CD4-positive, alpha-beta T cell treated with Interleukin-17A for 4 hours (primary cell): ENCODE data around the gene KIF19.
A peak's percentile ranks its signal among the peaks of the same experiment; 100 is the strongest.

Experiments
- DNase-seq: peaks from one replicate; pipeline ENCODE4 v3.0.0-alpha.2; 2020; ENCODE audit warnings: mixed read lengths

The KIF19 gene

DNA sequence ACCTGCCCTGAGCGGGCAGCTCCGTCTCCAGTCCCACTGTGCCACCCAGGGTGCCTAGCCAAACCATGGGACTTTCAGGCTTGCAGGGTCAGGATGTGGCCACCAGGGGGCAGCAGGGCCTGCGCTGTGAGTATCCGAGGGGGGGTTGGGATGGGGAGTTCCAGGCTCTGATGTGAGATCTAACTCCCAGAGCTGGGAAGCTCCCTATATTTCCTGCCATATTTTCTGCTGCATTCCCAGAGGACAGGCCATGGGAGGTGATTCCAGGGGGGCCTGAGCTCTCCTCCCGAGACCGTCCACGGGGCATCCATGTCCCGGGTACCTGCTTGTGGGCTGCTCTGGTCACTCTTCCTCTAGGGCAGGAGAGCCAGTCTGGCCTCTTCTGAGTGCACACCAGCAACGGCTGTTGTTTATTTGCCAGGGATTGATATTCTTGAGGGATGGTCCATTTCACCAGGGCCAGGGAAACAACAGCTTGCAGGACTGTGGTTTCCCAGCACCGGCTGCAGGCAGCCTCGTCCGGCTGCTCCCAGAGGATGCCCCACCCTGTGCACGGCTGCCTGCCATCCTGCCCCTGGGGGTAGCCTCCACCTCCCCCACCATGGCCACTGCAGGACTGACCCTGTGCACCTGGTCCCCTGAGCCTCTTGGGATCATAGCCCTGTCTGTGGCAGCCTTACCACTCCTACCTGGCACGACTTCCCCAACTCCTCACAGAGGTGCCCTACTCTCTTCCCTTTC lies 42.5 kb downstream of the KIF19 start:
- peak; percentile 85 for DNase-seq

DNA sequence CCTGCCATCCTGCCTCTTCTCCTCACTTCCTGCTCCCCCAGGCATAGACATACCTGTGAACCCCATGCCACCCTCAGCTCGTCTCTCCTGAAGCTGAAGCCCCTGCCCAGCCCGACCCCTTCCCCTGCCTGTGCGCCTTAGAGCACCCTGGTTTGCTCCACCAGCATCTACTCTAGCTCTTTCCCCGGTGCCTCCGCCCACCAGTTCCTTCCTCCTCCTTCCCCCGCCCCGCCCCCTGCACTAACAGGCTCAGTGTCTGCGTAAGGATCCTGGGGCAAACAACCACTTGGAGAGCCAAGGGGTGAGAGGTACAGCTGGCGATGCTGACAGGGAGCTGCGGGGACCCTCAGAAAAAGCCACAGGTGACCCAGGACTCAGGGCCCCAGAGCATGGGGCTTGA lies 43.2 kb downstream of the KIF19 start:
- peak; percentile 80 for DNase-seq

DNA sequence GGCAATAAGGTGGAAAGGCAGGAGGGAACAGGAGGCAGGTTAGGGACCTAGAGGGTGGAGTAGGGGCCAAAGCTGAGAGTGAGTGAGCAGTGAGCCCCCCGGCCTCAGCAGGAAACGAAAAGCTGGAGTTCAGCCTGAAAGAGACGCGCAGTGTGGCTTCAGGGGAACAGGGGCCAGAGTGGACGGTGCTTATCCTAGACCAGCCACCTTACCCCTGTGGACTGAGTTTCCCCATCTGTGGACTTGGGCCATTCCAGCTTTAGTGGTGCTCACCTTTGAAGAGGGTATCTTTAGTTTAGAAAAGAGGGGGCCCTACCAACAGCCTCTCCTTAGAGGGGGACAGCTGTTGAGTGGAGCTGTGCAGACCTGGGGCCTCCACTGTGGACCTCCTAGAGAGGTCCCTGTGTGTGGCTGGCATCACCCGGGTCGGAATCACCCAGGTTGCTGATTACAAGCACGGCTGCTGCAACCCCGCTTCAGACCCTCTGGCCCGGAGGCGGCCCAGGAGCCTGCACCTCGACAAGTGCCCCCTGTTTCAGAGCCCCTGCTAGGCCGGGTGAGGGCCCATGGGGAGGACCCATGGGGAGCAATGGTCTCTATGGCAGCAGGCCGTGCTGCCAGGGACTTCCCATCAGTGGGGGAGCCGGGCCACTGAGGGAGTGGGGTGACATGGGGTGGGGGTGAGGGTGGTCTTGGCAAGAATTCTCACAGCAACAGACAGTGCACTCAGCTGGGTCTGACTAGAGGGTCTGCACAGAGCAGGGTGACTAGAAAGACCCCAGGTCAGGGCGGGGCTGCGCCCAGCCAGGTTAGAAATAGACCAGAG lies 43.9 kb downstream of the KIF19 start:
- no peak for DNase-seq

DNA sequence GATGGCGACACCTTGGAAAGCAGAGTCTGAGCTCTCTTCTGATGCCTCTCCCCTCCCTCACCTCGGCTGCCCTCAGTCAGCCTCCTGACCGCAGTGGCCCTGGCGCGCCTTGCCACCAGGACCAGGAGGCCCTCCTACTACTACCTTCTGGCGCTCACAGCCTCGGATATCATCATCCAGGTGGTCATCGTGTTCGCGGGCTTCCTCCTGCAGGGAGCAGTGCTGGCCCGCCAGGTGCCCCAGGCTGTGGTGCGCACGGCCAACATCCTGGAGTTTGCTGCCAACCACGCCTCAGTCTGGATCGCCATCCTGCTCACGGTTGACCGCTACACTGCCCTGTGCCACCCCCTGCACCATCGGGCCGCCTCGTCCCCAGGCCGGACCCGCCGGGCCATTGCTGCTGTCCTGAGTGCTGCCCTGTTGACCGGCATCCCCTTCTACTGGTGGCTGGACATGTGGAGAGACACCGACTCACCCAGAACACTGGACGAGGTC lies 45.7 kb downstream of the KIF19 start:
- DNase-seq: no peak

DNA sequence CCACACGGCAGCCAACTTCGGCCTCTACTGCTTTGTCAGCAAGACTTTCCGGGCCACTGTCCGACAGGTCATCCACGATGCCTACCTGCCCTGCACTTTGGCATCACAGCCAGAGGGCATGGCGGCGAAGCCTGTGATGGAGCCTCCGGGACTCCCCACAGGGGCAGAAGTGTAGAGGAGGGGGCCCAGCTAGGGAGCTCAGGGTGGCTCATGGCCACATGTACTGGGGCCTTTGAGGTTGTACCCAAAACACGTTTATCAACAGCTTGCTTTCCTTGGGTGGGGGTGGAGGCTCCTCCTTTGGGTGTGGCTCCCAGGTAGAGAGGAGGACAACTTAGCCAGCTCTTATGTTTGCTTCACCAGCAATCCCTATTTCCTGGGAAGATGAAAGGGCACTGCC lies 46.4 kb downstream of the KIF19 start:
- no peak for DNase-seq

DNA sequence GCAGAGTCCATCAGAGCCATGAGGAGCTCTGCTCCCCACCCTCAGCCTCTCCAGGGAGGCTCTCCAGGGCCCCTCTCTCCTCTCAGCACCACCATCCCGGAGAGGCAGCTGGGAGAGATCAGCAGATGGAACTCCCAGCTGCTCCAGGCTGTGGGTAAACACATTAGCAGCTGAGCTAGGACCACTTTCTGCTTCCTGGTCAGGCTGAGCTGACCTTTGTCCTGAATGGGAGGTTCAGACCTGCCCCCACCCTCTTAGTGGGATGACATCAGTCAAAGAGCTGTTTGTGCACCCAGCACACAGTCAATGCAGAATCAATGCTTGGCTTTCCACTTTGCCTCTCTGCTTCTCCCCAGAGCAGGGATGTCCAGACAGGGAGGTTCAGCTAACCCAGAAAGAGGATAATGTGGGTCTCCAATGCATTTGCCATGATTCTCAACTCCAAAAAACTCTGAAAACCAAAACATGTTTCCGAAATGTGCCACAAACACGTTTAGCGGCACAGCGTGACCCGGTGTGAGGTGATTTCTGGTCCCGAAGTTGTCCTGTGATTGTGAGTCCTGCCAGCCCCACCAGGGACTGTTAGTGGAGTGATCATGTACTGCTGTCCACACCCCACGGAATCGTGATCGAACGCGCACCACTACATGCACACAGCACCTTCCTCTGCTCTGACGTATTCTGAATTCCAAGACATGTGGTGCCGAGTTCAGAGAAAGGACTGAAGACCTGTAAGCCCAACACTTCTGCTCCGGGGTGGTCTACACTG lies 48.0 kb downstream of the KIF19 start:
- no peak for DNase-seq

DNA sequence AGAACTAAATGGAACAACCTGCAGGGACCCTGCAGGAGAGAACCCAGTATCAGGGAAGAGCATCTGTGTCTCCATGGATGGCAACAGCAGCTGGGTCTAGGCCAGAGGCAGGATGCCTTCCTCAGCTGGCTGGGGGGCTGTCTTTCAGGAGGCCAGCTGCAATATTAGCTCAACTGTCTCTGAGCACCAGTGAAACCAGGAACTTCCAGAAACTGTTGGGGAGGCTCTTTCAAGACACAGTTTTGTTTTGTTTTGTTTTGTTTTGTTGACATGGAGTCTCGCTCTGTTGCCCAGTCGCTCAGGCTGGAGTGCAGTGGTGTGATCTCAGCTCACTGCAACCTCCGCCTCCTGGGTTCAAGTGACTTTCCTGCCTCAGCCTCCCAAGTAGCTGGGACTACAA lies 48.8 kb downstream of the KIF19 start:
- no peak for DNase-seq

DNA sequence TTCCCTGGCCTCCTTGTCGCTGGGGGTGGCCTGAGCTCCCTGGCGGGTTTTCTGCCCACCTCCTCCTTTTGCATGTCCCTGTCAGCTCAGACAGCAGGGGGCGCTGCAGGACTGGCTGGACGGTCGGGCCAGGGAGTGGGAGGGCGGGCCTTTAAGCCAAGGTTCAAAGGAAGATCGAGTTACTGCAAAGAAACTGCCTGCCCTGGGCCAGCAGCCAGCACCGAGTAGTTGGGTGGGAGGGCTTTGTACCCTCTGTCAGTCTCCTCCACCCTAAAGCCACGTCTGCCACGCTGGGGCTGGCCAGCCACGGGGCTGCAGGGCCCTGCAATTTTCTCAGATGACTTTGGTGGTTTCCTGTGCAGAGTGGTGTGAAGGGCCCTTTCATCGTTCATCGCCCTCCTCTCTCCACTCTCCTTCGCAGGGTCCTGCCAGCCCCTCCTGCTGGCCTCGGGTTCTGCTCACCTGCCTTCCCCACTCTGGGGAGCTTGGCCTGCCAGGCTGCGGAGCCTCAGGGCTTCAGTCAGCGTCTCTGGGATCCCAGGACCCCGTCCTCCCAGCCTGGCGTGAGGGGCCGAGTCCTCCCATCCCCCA lies 53.6 kb downstream of the KIF19 start:
- DNase-seq: peak; percentile 94

DNA sequence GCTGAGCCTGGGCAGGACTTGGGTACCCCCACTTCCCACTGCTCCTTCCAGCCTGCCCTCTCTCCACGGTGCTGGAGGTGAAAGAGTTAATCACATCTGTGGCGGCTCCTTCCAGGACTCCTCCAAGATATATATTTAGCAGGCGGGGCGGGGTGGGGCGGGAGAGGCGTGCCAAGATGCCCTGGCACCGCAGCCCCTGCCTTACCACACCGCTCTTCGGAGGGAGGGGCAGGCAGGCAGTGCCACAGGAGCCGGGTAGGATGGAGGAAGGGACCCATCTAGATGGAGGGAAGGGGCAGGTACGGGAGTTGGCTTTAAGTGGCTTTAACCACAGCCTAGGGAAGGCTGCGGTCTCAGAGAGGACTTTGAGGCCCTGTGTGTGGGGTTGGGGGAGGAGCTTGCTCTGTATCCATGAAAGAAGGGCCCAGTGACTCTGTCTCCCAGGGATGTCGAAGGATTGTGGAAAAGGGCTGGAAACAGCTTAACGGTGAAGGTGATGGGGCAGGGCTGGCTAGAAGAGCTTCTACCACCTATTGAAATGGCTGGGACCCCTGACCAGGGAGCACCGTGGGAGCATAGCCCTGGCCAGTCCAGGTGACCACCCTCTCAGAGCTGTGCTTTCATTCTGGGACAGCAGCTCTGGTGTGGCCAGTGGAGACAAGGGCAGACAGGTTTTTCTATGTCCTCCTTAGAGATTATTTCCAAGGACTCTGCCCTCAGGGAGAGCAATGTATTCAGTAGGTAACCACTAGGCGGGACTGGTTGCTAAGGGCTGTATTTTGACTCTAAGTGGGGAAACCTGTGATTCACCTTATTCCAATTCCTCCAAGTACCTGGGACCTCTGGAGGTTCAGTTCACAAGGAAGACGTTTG lies 54.3 kb downstream of the KIF19 start:
- DNase-seq: no peak

DNA sequence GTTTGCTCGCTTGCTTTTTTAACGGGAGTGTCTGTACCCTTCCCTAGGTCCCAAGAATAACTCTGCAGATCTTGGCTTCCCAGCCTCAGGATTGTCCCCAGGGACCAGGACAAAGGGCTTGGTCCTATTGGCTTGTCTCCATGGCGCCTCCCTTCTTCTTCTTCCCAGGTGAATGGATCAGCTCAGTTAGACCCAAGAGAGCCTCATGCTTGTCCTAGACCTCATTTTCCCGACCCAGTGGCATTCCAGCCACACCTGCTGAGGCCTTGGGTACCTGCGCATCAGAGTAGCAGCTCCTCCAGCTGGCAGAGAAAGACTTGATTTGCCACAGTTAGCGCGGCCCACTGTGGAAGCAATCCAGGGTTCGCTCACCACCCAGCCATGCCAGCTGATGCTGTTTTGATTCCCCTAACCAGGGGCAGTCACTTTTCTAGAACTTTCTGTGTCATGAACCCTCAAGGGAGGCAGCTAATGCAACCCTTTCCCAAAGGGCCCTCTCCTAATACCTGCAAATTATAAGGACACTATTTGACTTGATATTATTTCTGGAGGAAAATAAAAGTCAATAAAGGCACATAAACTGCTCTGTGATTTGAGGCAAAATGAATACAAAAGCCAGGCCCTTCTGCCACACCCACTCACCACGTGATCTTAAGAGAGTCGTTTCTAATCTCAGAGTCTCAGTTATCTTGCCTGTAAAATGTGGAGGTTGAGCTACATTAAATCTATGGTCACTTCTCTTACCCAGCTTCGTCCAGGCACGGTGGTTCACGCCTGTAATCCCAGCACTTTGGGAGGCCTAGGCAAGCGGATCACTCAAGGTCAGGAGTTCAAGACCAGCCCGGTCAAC lies 55.2 kb downstream of the KIF19 start:
- DNase-seq: no peak

DNA sequence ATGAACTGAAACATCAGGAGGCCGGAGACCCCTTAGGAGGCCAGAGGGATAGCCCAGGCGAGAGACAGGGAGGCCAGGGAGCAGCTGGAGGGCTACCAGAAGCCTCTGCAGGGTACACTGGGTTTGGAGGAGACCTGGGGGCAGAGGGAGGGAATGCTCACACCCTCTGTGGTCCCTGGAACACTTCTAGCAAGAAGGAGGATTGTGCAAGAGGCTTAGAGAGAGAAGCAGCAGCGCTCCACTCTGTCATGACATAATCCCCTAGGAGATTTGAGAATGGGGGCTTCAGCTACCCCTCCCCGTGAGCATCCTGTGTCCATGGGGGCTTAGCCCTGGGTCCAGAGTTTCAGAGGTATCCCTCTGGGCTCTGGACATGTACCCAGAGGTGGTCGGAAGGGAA lies 57.1 kb downstream of the KIF19 start:
- no peak for DNase-seq

DNA sequence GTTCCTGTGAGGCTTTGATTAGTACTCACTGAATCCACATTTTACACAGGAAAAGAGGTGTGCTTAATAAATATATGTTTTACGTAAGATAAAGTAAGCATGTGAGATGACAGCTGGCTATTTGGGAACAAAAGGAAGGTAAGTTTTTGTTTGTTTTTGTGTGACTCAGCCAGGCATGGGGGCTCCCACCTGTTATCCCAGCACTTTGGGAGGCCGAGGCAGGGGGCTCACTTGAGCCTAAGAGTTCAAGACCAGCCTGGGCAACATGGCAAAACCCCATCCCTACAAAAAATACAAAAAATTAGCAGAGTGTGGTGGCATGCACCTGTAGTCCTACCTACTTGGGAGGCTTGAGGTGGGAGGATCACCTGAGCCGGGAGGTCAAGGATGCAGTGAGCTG lies 59.2 kb downstream of the KIF19 start:
- DNase-seq: no peak

DNA sequence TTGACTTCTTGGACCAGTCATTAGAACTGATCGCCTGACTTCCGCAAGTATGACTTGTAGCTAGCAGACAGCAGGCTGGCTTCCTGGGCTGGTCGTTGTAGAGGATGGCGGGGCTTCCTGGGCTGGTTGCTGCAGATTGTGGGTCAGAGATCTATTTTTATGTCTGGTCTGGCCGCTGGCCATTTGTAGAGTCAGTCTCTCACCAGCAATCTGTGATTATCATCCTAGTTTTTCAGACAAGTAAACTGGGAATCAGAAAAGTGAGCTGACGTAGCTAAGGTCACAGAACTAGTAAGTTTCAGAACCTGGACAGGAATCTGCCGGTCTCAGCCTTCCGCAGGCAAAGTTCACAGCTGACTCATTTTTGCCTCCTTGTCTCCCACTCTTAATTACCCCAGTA lies 60.4 kb downstream of the KIF19 start:
- no peak for DNase-seq

DNA sequence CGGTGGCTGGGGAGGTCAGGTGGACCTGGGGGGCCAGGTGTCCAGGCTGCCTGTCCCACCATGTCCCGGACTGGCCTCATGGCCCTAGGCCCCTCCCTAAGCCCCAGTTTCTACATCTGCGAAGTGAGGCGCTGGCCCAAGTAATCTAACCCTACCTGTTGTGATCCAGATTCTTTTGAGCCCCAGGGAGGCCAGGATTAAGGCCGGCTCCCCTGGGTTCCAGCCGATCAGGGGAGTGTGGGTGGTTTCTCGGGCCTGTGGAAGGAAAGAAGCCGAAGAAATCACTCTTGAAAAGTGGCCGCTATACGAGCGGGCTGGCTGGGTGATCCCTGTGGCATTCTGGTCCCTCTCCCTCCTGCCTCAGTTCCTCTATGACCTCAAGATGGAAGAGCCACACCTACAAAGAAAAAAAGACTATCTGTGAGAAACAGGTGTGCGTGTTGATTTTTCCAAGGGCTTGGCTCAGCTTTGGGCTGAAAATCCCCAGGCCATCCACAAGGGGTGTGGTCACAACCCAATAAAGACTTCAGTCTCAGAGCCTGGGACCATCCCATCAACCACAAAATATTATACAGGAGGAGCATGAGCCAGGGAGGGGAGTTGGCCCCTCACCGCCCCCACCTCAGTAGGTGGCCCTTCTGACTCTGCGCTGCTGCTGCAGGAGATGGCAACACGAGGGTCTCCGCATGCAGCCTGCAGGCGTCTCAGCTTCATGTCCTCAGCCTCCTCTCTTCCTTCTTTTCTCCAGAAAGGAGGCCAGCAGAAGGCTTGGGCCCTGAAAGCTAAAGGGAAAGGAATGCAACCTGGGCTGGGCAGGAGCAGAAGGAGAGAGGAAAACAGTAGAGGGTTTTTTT lies 61.6 kb downstream of the KIF19 start:
- DNase-seq: no peak

DNA sequence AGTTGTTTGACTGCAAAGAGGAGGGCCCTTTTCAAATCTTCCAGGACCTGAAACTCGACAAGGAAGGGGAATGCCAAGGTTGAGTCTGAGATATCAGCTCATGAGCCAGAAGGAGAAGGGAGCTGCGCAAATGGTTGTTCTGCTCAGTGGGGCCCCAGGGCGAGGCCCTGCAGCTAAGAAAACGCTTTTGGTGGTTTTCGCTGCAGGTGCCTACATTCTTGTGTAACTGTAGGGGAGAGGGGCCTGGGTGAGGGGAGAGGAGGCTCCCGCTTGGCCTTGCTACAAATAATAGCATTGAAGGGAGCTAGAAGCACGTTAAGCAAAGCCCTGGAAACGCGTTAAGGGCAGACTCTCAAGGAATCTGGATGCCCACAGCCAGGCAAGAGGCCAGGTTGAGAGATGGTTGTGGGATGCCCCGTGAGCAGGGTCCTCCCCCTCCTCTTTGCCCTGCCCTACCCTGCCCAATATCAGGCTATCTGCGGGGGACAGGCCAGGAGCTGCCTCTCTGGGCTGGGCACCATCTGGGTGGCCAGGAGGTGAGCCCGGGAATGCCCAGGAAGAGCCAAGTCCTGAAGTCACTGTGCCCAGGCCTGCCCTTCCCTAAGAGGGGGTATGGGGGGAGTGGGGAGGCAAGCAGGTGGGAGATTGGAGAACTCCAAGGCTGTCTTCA lies 63.2 kb downstream of the KIF19 start:
- no peak for DNase-seq

DNA sequence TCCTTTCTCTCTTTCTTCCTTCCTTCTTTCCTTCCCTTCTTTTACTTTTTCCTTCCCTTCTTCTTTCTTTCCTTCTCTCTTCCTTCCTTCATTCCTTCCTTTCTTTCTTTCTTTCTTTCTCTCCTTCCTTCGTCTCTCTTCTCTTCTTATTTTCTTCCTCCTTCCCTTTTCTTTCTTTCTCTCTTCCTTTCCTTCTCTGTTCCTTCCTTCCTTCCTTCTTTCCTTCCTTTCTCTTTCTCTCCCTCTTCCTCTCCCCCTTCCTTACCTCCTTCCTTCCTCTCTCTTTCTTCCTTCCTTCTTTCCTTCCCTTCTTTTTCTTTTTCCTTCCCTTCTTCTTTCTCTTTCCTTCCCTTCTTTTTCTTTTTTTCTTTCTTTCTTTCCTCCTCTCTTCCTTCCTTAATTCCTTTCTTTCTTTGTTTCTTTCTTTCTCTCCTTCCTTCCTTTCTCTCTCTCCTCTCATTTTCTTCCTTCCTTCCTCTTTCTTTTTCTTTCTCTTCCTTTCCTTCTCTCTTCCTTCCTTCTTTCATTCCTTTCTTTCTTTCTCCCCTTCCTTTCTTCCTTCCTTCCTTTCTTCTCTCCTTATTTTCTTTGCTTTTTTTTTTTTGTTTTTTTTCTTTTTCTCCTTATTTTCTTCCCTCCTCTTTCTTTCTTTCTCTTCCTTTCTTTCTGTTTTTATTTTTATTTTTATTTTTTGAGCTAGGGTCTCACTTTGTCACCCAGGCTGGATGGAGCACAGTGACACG lies 64.1 kb downstream of the KIF19 start:
- DNase-seq: no peak

DNA sequence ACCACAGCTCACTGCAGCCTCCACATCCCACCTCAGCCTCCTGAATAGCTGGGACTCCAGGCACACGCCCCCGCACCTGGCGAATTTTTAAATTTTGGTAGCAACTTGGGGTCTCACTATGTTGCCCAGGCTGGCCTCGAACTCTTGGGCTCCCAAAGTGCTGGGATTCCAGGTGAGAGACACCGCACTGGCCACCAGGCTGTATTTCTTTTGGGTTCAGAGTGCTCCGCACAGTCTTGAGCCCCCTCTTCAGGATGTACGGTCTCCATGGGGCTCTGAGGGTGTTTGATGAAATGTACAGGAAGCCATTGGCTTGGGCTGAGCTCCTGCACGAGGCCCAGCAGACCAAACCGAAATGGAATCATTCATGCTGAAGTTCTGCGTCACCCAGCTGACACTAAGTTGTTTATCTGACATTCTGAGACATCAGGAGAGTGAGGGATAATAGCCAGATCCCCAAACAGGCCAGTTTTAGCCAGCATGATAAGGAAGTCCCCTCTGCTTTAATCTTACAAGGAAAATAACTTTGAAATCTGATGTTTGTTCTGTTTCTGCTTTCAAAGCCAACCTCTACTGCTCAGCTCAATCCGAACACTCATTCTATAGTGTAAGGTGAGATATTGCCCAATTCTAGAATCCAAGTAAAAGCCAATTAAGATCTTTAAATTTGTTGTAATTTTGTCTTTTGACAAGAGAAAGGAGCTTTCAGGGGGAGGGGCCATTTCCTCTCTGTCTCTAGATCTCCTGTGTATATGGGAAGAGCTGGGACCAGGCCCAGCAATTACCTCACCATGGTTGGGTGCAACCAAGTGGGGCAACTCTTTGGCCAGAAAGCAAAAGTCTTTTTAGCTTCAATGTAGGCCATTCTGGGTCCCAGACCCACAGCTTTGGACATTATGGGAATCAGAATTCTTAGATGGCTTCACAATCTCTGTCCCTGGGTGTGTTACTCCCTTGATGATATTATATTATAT lies 64.9 kb downstream of the KIF19 start:
- DNase-seq: no peak
